Transverse colon (tissue), 4 donors: ENCODE measurements around the gene FBXO44. TPM values are rescaled to one million over a fixed set of nuclear protein-coding genes. Genes with fewer than 3 reads are reported as not detected.

Experiments
- DNase-seq: peaks from one replicate; pipeline ENCODE4 v3.0.0-alpha.2; 2019
- H3K27ac ChIP-seq, 4 donors: fragments of 200-600 bp; sonication (generic); 2 replicates each; pipeline ENCODE4 v1.5.1; 2016 to 2018; ENCODE audit warnings: inconsistent platforms in 4 of 4
- H3K27me3 ChIP-seq: fragments of 200-600 bp; sonication (generic); 2 replicates; pipeline ENCODE4 v1.5.1; 2017; ENCODE audit warnings: inconsistent platforms
- H3K36me3 ChIP-seq, 4 donors: fragments of 200-600 bp; sonication (generic); 2 replicates each; pipeline ENCODE4 v1.5.1; 2017 to 2019; ENCODE audit warnings: inconsistent platforms in 4 of 4
- H3K4me1 ChIP-seq, 4 donors: fragments of 200-600 bp; sonication (generic); 2 replicates each; pipeline ENCODE4 v1.5.1; 2017 to 2020; ENCODE audit warnings: inconsistent platforms in 4 of 4
- H3K4me3 ChIP-seq, 4 donors: fragments of 200-600 bp; sonication (generic); 1 replicate in 1 of 4; 2 replicates in 3 of 4; pipeline versions ENCODE4 v1.5.1 to v1.6.1; 2017 to 2019; ENCODE audit warnings: inconsistent platforms in 4 of 4
- H3K9me3 ChIP-seq, 2 donors: fragments of 200-600 bp; sonication (generic); 2 replicates each; pipeline ENCODE4 v1.5.1; 2017 to 2019; ENCODE audit warnings: inconsistent platforms in 2 of 2
- CTCF ChIP-seq, 5 experiments: fragments of 200-600 bp in 3 of 5; fragments of 450-650 bp in 2 of 5; sonication (generic) in 3 of 5; IDR thresholded peaks; 1 replicate in 2 of 5; 2 replicates in 3 of 5; pipeline ENCODE4 v1.5.1; 2016 to 2017; ENCODE audit warnings: antibody characterized with exemption in 5 of 5, inconsistent platforms in 3 of 5, mild to moderate bottlenecking in 2 of 5, moderate library complexity in 1 of 5
- EP300 ChIP-seq: sonication (generic); formaldehyde crosslinking; IDR thresholded peaks from one replicate; pipeline ENCODE4 v1.6.1; 2017; ENCODE audit warnings: antibody characterized with exemption, low read depth
- POLR2A ChIP-seq: fragments of 450-650 bp; IDR thresholded peaks from one replicate; pipeline ENCODE4 v1.6.1; 2016; ENCODE audit warnings: antibody characterized with exemption, mild to moderate bottlenecking, moderate library complexity
- POLR2AphosphoS5 ChIP-seq, 3 donors: sonication (generic); formaldehyde crosslinking; IDR thresholded peaks; one replicate each; pipeline ENCODE4 v1.6.1; 2016; ENCODE audit warnings: antibody characterized with exemption in 3 of 3
- WGBS, 2 donors: methylation state at CpG; one replicate each; pipeline ENCODE4 v1.1.5; 2018; ENCODE audit warnings: low coverage in 1 of 2; 5-methylcytosine and 5-hydroxymethylcytosine counted together
- in situ Hi-C, 4 donors: fragments of 200-750 bp; cut with MboI; loops; one replicate each; pipeline versions ENCODE4 v1.15.0 to v1.15.1; 2017; ENCODE audit warnings: low sequenced_read_pairs in 3 of 4, low pct_ligation_motif_present in 1 of 4, low pct_unique_long_range_greater_than_20kb in 1 of 4
- intact Hi-C: fragments of 100-400 bp; cut with DNase I; formaldehyde crosslinking; loops from one replicate; pipeline ENCODE4 v1.15.1; 2023; ENCODE audit warnings: low total_unique reads
- total RNA-seq, 4 donors: library from RNA; depleted of rRNA; stranded (reverse); fragments of >200 nt; gene quantifications; one replicate each; pipeline ENCODE4 v1.1.0, GENCODE V29; 2016

The FBXO44 gene
- total RNA-seq, 4 donors from 2014 or later: 3.2 to 10.5 (median 6.9) TPM

DNA sequence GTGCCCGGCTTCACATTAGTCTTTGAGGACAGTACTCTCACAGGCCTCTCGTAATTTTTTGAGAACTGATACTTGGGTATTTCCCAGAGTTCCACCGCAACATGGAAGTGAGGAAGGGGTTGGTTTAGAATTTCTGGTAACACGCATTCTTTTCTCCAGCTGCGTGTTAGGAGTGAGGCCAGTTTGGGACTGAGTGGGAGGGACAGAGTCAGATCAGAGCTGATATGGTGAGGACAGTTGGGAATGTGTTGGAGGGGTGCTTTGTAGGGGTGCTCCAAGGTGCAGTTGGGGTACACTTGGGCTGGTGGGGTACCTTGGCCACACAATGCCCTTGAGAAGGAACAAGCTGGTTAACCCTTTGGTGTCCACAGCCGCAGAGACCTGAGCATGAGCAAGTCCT lies 16.1 kb downstream of the FBXO44 start:
- Histone ChIP-seq H3K4me3 (no peak overlapping the region), H3K36me3 (peaks cover 0 to 3% (median 0%) of the 10 kb centered on the region in 4 donors), H3K9me3 (no peaks in the 10 kb centered on the region), H3K27ac (no peak overlapping the region), H3K4me1 (no peaks in the 10 kb centered on the region), H3K27me3 (no peaks in the 10 kb centered on the region)
- in situ Hi-C loops (no loop called here), intact Hi-C loops (no loop called here)
- WGBS, 2 donors: 53% methylated on average over 6 of the region's 6 CpGs; no CpG with 5 or more reads in 1 of the 2 donors
- TF ChIP-seq POLR2AphosphoS5 (IDR thresholded peaks at IDR 0.05) (no peak), EP300 (no peak), POLR2A (no peak), CTCF (IDR thresholded peaks at IDR 0.05) (no peak)
- DNase-seq: no peak

GRCh38 chr1:11671205-11671543 lies 16.5 kb downstream of the FBXO44 start:
- in situ Hi-C loops: no loop called here
- 83% methylated on average over 6 of the region's 6 CpGs; no CpG with 5 or more reads in 1 of the 2 donors for WGBS, 2 donors
- TF ChIP-seq EP300: no peak
- TF ChIP-seq POLR2AphosphoS5 (IDR thresholded peaks at IDR 0.05): no peak
- TF ChIP-seq CTCF (IDR thresholded peaks at IDR 0.05): no peak
- no peak for TF ChIP-seq POLR2A
- intact Hi-C loops: no loop called here
- no peak for DNase-seq
- peaks cover 0 to 3% (median 0%) of the 10 kb centered on the region in 4 donors for H3K36me3 ChIP-seq
- H3K4me1 ChIP-seq: no peaks in the 10 kb centered on the region
- no peak overlapping the region for H3K4me3 ChIP-seq
- H3K27ac ChIP-seq: no peak overlapping the region
- H3K9me3 ChIP-seq: no peaks in the 10 kb centered on the region
- no peaks in the 10 kb centered on the region for H3K27me3 ChIP-seq

GRCh38 chr1:11671544-11672286 lies 17.0 kb downstream of the FBXO44 start:
- in situ Hi-C loops: no loop called here
- Histone ChIP-seq H3K4me1 (no peaks in the 10 kb centered on the region), H3K27me3 (no peaks in the 10 kb centered on the region), H3K4me3 (no peak overlapping the region), H3K36me3 (peaks cover 0 to 3% (median 0%) of the 10 kb centered on the region in 4 donors), H3K27ac (no peak overlapping the region), H3K9me3 (no peaks in the 10 kb centered on the region)
- no peak for TF ChIP-seq EP300
- no peak for TF ChIP-seq CTCF (IDR thresholded peaks at IDR 0.05)
- no peak for TF ChIP-seq POLR2AphosphoS5 (IDR thresholded peaks at IDR 0.05)
- TF ChIP-seq POLR2A: no peak
- no peak for DNase-seq
- WGBS, 2 donors: 92% methylated on average over 14 of the region's 14 CpGs; no CpG with 5 or more reads in 1 of the 2 donors
- intact Hi-C loops: no loop called here

GRCh38 chr1:11673089-11673769 lies 18.6 kb downstream of the FBXO44 start:
- Histone ChIP-seq H3K4me1 (no peaks in the 10 kb centered on the region), H3K27ac (no peak overlapping the region), H3K27me3 (no peaks in the 10 kb centered on the region), H3K9me3 (no peaks in the 10 kb centered on the region), H3K36me3 (peaks cover 0 to 3% (median 0%) of the 10 kb centered on the region in 4 donors), H3K4me3 (no peak overlapping the region)
- no peak for TF ChIP-seq EP300
- no peak for TF ChIP-seq CTCF (IDR thresholded peaks at IDR 0.05)
- TF ChIP-seq POLR2A: no peak
- TF ChIP-seq POLR2AphosphoS5 (IDR thresholded peaks at IDR 0.05): no peak
- 96% methylated on average over 11 of the region's 14 CpGs; no CpG with 5 or more reads in 1 of the 2 donors for WGBS, 2 donors
- in situ Hi-C loops (no loop called here), intact Hi-C loops (no loop called here)
- DNase-seq: no peak
